Effector memory CD4-positive, alpha-beta T cell (primary cell): ENCODE data around the gene LTBP1.
"Not testable (repeated sequence)": the region's sequence is repeated elsewhere in the genome, so short reads cannot be mapped to it uniquely, and the experiment has no call there.

Source experiments
- DNase-seq, 3 donors: peaks; one replicate each; pipeline ENCODE4 v3.0.0-alpha.2; 2020
- H3K27ac ChIP-seq: 2 replicates; pipeline ENCODE4 v1.7.0; 2013; ENCODE audit warnings: mild to moderate bottlenecking, low read length, moderate library complexity; ENCODE audit not compliant: insufficient read depth, poor library complexity, severe bottlenecking
- H3K27me3 ChIP-seq: replicated peaks from 2 replicates; pipeline ENCODE4 v1.7.0; 2013; ENCODE audit warnings: mild to moderate bottlenecking, low read length; ENCODE audit not compliant: insufficient read depth, control insufficient read depth, poor library complexity, severe bottlenecking
- H3K36me3 ChIP-seq: 2 replicates; pipeline ENCODE4 v1.7.0; 2013; ENCODE audit warnings: mild to moderate bottlenecking, low read length, moderate library complexity; ENCODE audit not compliant: control insufficient read depth, insufficient read depth
- H3K4me1 ChIP-seq: 2 replicates; pipeline ENCODE4 v1.7.0; 2013; ENCODE audit warnings: low read length, mild to moderate bottlenecking; ENCODE audit not compliant: control insufficient read depth, insufficient read depth, poor library complexity, severe bottlenecking
- H3K4me3 ChIP-seq: 2 replicates; pipeline ENCODE4 v1.7.0; 2013; ENCODE audit warnings: low read length, low read depth, mild to moderate bottlenecking; ENCODE audit not compliant: insufficient read depth, poor library complexity, severe bottlenecking
- H3K9me3 ChIP-seq: 2 replicates; pipeline ENCODE4 v1.7.0; 2013; ENCODE audit warnings: mild to moderate bottlenecking, low read length, moderate library complexity; ENCODE audit not compliant: control insufficient read depth

Gene LTBP1

GRCh38 chr2:32910883-32911598, 35.7 kb upstream of the LTBP1 start:
- DNase-seq = no peak
- H3K4me1 ChIP-seq = no peaks in the 10 kb centered on the region
- no peaks in the 10 kb centered on the region for H3K9me3 ChIP-seq
- no peak overlapping the region for H3K27ac ChIP-seq
- no peaks in the 10 kb centered on the region for H3K36me3 ChIP-seq
- no peaks in the 10 kb centered on the region for H3K27me3 ChIP-seq
- H3K4me3 ChIP-seq = no peak overlapping the region

- no peak for DNase-seq
- Histone ChIP-seq H3K36me3 (no peaks in the 10 kb centered on the region), H3K27me3 (no peaks in the 10 kb centered on the region), H3K27ac (no peak overlapping the region), H3K4me3 (no peak overlapping the region), H3K9me3 (no peaks in the 10 kb centered on the region), H3K4me1 (no peaks in the 10 kb centered on the region)
Measured at GRCh38 chr2:32915694-32916093, 31.1 kb upstream of the LTBP1 start.

- H3K27me3 ChIP-seq = no peaks in the 10 kb centered on the region
- no peak overlapping the region for H3K4me3 ChIP-seq
- no peak overlapping the region for H3K27ac ChIP-seq
- no peaks in the 10 kb centered on the region for H3K4me1 ChIP-seq
- DNase-seq = no peak
- H3K36me3 ChIP-seq = no peaks in the 10 kb centered on the region
- H3K9me3 ChIP-seq = no peaks in the 10 kb centered on the region
Measured at GRCh38 chr2:32918774-32919173, 28.0 kb upstream of the LTBP1 start.

- not testable (repeated sequence) for H3K27ac ChIP-seq, H3K4me3 ChIP-seq, H3K9me3 ChIP-seq, H3K4me1 ChIP-seq, DNase-seq, H3K27me3 ChIP-seq, H3K36me3 ChIP-seq
Measured at GRCh38 chr2:32919901-32920300, 26.9 kb upstream of the LTBP1 start.

GRCh38 chr2:32921486-32921885, 25.3 kb upstream of the LTBP1 start:
- H3K4me1 ChIP-seq, H3K9me3 ChIP-seq, H3K27ac ChIP-seq, H3K27me3 ChIP-seq, DNase-seq, H3K36me3 ChIP-seq, H3K4me3 ChIP-seq: not testable (repeated sequence)

DNA sequence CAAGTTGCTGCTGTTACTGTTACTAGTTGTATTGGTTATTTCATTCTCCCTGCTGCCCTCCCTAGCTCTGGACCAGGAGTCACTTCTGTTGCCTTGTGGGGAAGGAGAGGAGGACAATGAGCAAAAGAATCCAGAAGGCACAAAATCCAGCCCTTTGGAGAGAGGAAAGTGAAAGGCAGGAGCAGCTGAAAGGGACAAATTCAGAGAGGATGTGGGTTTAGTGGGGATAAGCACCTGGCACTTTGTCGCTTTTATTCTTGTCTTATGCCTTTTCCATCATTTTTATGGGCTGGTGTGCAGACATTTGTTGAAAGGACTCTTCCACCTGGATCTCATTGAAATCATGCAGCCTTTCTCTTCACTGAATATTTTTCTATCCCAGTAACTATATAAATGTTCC, 24.3 kb upstream of the LTBP1 start:
- Histone ChIP-seq H3K27ac (no peak overlapping the region), H3K36me3 (no peaks in the 10 kb centered on the region), H3K9me3 (no peaks in the 10 kb centered on the region), H3K4me3 (no peak overlapping the region), H3K4me1 (no peaks in the 10 kb centered on the region), H3K27me3 (no peaks in the 10 kb centered on the region)
- DNase-seq = no peak

DNA sequence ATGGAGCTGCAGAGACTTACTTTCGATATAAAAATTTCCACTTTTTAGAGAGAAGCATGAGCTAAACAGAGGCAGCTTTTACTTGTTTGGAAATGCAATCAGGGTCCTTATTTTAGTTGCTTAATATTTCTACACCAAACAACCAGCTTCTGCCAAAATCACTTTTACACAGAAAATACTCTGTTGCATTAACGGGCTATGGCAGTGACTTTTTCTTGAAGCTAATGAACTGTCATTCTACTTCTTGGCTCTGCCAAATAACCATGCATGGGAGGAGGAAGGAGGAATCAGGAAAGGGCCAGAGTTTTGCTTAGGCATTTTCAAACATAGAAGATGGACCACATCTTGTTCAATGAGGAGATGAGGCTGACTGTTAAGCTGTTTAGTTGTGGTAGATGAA, 23.6 kb upstream of the LTBP1 start:
- no peak for DNase-seq

GRCh38 chr2:32925283-32925815, 21.4 kb upstream of the LTBP1 start:
- H3K9me3 ChIP-seq = no peaks in the 10 kb centered on the region

More for the DNA sequence above, 23.6 kb upstream of the LTBP1 start:
- H3K36me3 ChIP-seq = no peaks in the 10 kb centered on the region
- H3K27me3 ChIP-seq = no peaks in the 10 kb centered on the region
- no peak overlapping the region for H3K27ac ChIP-seq
- H3K4me1 ChIP-seq = no peaks in the 10 kb centered on the region
- H3K9me3 ChIP-seq = no peaks in the 10 kb centered on the region
- H3K4me3 ChIP-seq = no peak overlapping the region

DNA sequence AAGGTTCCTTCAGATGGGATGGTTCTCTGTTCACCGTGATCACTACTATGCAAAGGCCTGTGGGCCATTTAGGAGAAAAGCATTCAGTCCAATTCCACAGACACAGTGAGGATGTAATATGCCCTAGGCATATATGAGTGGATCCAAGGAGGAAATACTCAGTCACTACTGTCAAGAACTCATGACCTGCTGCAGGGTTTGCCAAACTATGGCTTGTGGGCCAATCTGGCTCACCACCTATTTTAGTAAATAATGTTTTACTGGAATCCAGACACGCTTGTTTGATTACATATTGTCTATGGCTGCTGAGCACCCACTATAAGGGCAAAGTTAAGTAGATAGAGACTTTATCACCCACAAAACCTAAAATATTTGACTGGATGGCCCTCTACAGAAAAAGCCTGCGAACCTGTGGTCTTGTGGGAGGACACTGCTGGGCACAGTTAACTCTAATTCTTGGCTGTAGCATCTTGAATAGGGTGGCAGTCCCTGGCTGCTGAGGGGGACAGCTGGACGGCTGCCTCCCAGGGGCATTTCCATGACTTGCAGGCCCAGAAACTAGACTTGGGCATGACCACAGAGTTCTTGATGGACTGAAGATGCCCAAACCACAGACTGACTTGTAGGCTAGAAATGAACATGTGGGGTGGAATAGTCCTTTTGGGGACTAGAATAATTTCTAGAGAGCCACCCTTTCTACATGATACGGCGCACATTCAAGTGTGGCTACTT, 20.6 kb upstream of the LTBP1 start:
- Histone ChIP-seq H3K36me3 (no peaks in the 10 kb centered on the region), H3K4me3 (no peak overlapping the region), H3K9me3 (no peaks in the 10 kb centered on the region), H3K4me1 (no peaks in the 10 kb centered on the region), H3K27ac (no peak overlapping the region), H3K27me3 (no peaks in the 10 kb centered on the region)
- no peak for DNase-seq

More at GRCh38 chr2:32925283-32925815, 21.4 kb upstream of the LTBP1 start:
- no peak for DNase-seq
- Histone ChIP-seq H3K27me3 (no peaks in the 10 kb centered on the region), H3K4me3 (no peak overlapping the region), H3K36me3 (no peaks in the 10 kb centered on the region), H3K27ac (no peak overlapping the region), H3K4me1 (no peaks in the 10 kb centered on the region)

DNA sequence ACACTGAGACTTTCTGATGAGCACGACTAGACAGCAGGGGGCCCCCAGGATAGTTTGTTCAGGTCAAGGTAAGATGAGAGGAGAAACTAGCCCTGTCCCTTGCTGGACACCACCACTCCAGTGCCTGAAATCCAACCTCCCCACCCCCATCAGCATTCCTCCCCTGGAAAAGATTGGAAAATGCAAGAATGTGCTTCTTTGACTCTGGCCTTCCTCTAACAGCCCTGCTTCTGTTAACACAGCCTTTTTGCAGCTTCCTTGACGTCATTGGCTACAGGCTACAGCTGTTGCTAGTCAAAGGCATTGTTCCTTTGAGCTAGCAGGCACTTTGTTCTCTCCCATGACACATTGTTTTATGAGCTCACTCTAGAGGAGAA, 20.1 kb upstream of the LTBP1 start:
- H3K27me3 ChIP-seq = no peaks in the 10 kb centered on the region
- no peaks in the 10 kb centered on the region for H3K36me3 ChIP-seq
- DNase-seq = no peak

More for the DNA sequence above, 20.1 kb upstream of the LTBP1 start:
- Histone ChIP-seq H3K4me1 (no peaks in the 10 kb centered on the region), H3K27ac (no peak overlapping the region), H3K9me3 (no peaks in the 10 kb centered on the region), H3K4me3 (no peak overlapping the region)
